ENCODE data around the gene ACP7.
"Not testable (repeated sequence)": the region's sequence is repeated elsewhere in the genome, so short reads cannot be mapped to it uniquely, and the experiment has no call there.

The ACP7 gene

DNA sequence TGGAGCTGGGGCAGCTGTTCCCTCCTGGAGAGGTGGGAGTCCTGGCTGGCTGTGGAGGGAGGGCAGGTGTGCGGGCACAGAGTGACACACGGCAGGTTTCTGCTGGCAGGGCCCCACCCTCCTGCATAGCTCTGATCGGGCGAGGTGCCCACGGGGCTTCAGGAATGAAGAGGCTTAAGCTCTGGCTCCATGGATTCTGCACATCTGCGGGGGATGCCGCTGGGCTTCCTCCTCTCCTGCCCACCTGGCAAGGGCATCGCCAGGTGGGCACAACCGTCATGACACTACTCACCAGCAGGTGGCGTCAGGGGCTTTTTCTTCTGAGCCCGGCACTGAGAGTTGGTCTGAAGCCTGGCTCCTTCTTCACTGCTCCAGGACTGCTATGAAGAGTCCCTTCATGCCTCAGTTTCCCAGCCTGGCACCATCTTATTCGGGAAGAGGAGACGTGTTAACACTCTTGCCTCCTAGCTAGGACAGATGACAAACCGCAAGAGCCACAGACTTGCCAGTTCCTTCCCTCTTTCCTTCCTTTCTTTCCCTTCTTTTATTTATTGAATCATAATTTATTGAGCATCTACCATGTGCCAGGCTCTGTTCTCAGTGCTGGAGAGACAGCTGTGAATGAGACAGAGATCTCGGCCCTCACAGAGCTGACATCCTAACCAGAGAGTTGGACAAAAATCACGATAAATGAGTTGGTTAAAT is 26.2 kb downstream of the ACP7 start:
- peak; percentile 57 for DNase-seq

DNA sequence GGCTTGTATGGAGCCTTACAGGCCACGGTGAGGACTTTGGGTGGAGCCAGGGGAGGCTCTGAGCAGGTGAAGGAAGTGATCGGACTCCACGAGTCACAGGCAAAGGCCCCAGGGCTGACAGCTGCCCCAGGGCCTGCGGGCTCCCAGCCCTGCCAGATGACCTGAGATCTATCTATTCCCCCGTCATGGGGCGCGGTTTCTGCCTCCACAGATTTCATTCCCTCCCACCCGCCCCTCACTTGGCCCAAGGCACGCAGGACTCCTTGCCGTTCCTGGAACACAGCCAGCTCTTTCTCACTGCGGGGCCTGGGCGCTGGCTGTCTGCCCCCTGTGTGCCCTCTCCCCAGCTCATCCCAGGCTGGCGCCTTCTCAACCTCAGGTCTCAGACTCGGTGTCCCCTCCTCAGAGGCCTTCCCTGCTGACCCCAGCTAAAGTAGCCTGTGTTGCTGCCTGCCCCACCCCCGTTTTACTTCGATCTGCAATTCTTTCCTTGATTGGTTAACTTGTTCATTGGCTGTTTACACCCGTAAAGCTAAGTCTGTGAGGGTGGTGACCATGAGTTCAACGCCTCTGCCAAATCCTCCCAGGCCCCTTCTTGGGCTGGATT is 27.5 kb downstream of the ACP7 start:
- DNase-seq: no peak

DNA sequence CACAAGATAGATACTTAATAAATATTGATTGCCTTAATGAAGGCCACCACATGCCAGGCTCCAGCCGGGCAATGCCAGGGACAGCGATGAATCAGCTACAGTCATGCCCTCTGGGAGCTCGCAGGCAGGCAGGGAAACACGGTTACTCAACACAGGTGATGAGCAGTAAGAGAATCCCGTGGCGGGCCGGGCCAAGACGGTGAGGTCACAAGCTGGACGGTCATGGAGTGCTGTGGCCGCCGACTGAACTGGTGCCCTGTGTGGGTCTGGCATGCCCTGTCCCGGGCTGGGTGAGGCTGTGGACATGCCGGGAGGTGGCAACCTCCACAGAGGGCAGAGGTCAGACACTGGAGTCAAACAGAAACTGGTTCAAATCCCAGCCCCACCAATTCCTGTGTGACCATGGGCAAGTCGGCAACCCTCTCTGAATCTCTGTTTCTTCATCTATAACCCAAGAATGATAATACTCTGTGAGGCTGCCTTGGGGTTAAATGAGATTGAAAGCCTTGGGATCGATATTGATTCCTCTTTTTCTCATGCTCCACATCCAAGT is 28.2 kb downstream of the ACP7 start:
- DNase-seq: no peak

DNA sequence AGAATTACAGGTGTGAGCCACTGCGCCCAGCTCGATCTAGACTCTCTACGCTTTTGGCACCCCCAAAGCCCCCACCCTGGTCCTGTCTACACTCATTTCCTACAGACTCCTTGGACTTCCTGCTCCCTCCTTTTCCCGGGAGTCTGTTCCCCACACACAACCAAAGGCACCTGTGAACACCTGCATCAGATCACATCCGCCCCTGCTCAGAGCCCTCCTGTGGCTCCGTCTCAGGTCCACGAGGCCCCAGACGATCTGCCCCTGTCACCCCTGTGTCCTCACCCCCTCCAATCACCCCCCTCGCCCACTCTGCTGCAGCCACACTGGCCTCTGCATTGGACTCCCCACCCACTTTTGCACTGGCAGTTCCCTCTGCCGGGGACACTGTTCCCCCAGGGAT is 29.0 kb downstream of the ACP7 start:
- DNase-seq: no peak

DNA sequence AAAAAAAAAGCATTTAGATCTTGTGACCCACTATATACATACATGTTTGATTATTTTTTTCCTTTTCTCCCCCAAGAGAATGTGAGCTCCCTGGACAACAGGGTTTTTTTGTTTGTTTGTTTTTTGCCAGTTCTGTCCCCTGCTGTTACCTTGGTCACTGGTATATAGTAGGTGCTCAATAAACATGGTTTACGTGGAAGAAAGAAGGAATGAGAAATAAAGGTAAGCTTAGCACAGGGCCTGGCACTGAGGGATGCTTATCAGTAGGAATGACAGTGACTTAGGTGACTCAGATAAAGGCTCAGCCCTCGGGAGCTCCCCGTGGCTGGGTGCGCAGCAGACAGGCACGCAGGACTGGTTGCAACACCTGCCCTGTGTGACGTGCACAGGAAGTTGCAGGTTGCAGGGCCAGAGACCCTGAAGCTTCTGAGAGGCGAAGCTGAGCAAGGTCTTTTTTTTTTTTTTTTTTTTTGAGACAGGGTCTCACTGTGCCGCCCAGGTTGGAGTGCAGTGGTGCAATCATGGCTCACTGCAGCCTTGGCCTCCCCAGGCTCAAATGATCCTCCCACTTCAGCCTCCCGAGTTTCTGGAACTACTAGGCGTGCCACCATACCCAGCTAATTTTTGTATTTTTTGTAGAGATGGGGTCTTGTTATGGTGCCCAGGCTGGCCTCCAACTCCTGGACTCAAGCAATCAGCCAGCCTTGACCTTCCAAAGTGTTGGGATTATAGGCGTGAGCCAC is 31.1 kb downstream of the ACP7 start:
- no peak for DNase-seq

DNA sequence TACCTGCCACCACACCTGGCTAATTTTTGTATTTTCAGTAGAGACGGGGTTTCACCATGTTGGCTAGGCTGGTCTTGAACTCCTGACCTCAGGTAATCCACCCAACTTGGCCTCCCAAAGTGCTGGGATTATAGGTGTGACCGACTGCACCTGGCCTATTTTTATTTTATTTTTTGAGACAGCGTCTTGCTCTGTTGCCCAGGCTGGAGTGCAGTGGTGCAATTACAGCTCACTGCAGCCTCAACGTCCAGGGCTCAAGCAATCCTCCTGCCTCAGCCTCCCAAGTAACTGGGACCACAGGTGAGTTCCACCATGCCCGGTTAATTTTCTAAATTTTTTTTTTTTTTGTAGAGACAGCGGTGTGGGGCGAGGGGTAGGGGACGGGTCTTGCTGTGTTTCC is 32.9 kb downstream of the ACP7 start:
- DNase-seq: not testable (repeated sequence)

DNA sequence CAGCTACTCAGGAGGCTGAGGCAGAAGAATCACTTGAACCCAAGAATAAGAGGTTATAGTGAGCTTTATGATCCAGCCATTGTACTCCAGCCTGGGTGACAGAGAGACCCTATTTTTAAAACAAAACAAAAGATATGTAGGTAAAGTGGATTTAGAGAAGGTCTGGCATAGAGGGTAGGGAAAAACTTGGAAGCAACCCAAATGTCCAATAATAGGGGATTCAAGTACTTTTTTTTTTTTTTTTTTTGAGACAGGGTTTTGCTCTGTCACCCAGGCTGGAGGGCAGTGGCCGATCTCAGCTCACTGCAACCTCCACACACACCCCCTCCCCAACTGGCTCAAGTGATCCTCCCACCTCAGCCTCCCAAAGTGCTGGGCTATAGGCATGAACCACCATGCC is 35.7 kb downstream of the ACP7 start:
- no peak for DNase-seq

DNA sequence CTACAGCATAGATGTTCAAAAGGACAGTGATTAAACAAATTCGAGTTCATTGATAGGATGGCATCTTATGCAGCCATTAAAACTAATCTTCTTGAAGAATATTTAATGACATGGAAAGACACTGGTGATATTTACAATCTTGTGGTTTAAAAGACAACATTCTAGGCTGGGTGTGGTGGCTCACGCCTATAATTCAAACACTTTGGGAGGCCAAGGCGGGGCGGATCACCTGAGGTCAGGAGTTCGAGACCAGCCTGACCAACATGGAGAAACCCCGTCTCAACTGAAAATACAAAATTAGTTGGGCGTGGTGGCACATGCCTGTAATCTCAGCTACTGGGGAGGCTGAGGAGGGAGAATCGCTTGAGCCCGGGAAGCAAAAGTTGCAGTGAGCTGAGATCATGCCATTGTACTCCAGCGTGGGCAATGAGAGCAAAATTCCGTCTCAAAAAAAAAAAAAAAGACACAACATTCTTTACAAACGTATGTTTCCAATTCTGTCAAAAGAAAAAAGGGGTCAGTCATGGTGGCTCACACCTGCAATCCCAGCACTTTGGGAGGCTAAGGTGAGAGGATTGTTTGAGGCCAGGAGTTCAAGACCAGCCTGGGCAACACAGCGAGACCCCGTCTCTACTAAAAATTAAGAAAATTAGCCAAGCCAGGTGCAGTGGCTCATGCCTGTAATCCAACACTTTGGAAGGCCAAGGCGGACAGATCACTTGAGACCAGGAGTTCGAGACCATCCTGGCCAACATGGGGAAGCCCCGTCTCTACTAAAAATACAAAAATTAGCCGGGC is 39.0 kb downstream of the ACP7 start:
- no peak for DNase-seq

DNA sequence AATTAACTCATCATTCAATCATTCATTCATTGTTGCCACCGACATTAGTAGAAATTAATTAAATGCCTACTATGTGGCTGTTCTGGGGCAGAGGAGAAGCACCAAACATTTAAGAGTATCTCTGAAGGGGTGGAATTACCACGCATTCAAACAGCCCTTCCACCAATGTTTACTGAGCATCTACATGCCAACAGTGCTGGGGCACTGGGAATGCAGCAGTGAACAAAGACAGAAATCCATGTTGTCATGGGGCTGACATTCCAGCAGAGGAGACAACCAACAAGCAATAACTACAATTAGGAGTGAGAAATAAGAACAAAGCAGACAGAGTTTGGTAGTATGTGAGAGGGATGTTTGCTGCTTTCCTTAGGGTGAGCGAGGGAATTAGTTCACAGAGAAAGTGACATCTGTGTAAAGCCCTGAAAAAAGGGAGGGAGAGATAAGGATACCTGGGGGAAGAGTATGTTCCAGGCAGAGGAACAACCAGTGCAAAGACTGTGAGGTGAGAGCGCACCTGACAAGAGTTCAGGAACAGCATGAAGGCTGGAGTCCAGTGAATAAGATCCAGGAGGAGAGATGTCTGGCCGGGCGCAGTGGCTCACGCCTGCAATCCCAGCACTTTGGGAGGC is 40.1 kb downstream of the ACP7 start:
- DNase-seq: no peak

DNA sequence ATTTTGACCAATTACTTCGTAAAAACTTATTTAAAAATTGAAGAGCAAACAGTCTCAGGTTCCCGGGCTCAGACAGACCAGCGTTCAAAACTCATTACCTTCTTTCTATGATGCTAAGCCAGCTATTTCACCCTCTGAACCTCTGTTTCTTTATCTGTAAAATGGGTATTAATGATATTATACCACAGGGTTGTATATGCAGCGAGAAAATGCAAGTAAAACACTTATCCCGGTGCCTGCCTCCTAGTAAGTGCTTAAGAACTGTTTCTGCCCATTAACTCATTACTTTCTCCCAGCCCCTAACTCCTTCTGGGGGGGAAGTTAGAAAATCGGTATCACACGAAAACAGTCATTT is 41.0 kb downstream of the ACP7 start:
- DNase-seq: no peak

DNA sequence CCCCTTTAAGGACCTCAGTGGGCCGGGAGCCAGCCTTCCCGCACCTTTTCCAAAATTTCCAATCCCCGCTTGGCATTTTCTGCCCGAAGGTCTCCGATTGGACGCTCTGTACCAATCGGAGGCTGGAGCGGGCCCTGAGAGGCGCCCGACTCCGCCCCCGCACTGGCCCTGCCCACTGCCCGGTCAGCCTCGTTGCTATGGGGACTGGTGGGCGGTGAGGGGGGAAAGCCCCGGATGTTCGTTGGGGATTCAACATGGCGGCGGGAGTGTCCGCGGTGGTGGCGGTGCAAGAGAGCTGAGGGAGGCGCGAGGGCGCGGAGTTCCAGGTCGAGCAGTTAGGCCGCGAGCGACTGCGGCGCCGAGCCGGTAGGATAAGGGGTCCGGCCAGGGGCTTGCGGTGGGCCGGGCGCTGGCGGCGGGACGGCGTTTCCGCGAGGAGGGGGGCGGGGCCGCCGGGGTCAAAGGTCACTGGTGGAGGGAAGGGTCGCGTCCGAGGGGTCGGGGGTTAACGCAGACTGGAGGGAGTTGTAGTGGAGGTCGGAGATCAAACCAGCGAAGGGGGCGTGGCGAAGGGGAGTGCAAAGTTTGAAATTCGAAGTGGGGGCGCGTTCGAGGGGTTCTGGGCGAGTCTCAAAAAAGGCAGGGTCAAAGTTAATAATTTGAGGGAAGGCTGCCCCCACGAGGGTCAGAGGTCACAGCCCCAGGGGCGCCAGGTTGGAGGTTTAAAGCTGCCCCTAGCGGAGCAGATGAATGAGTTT is 41.6 kb downstream of the ACP7 start, which contains the start of gene PAK4:
Gene PAK4, plus strand, starts transcription at position 233 of the 758 bp plus-strand sequence. CDS start 43,768 bp downstream, outside the sequence.
- DNase-seq: peak; percentile 96

DNA sequence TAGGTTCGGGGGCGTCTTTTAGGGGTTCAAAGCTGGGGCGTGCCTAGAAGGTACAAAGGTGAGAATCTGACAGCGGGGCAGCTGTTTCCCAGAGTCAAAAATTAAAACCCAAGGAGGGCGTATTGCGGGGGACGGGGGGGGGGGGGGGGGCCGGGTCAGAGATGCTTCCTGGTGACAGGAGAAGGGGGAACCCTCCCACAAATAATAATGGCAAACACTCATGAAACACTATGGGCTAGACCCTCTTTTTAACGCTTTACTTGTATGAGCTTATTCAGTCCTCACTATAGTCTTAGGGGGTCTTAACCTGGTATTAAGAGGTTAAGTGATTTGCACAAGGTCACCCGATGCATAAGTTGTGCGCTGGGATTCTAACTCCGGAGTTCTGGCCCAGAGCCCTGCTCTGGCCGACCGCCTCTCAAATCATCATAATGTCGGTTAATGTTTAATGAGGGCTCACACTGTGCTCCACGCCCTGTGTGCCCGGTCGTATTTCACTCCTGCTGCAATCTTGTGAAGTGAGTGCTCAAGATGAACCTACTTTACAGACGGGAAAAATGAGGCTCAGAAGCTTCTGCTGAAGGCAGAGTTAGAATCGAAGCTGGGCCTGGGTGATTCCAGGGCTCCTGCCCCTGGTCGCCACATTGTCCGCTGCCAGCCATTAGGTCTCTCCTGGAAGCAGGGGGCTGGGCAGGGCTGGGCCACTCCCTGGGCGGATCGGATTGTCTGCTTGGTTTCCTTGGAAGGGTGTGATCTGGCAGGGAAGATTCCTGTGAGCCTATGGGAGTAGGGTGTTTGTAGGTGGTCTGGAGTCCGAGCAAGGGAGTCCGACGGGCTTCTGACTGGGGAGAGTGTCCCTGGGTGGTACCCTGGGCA is 42.4 kb downstream of the ACP7 start:
- no peak for DNase-seq

DNA sequence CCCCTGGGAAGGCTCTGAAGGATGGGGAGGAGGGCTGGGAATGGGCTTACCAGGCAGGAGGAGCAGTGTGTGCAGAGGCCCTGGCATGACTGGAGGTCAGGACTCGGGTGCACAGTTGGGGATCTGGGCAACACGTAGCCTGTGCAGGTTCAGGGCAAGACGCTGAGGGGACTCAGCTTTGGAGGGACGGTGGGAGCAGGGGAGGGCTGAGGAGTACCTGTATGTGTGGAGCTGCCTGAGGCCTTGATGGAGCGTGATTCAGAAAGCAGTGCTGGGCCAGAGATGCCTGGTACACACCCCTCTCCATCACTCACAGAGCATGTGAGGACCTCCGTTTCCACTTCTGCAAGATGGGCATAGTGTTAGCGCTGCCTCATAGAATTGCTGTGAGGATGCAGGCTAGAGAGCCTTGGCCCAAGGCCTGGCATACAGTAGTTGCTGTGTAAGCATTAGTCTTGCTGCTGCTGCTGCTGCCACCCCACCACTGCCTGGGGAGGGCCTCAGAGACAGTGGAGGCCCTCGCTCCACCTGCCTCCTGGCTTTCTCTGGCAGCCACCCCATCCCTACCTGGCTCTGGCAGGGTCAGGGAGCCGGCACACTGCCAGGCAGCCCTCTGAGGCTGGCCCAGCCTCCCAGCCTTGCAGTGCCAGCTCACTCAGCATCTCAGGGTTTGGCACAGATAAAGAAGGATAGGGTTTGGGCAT is 43.8 kb downstream of the ACP7 start:
- DNase-seq: peak; percentile 65

DNA sequence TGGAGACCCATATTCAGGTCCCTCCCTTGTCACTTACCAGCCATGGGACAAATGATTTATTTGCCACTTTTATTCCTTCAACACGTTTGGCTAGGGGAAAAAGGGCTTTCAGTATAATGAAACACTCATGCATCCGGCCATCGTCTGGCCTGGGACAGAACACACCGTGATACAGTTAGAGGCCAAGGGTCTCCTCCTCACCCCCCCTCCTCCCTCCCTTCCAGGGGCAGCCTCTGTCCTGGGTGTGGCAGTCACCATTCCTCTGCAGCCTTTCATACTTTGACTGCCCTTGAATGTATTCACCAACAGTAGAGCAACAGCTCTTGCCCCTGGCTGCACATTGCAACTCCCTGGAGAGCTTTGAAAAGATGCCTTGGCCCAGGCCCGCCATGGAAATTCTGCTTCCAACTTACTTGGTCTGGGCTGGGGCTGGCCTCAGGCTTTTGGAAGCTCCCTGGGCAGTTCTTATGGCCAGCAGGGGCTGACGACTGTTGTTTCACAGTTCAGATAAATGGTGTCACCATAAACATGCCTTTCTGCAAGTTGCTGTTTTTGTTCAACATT is 44.4 kb downstream of the ACP7 start:
- no peak for DNase-seq

DNA sequence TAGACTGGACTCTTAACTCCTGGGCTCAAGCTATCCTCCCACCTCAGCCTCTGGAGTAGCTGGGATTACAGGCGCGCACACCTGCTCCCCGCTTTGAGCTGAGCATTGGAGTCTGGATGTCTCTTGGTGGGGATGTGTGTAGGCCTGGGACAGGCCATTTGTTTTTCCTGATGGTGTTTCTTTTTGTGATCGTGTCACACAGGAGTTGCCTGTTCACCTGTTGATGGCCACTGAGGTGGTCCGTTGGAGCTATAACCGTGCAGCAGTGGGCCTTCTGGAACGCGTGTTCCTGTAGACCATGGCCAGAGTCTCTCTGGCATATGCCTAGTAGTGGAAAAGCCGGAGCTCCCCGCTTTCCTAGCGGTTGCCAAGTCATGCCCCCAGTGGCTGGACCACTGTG is 44.9 kb downstream of the ACP7 start:
- no peak for DNase-seq

DNA sequence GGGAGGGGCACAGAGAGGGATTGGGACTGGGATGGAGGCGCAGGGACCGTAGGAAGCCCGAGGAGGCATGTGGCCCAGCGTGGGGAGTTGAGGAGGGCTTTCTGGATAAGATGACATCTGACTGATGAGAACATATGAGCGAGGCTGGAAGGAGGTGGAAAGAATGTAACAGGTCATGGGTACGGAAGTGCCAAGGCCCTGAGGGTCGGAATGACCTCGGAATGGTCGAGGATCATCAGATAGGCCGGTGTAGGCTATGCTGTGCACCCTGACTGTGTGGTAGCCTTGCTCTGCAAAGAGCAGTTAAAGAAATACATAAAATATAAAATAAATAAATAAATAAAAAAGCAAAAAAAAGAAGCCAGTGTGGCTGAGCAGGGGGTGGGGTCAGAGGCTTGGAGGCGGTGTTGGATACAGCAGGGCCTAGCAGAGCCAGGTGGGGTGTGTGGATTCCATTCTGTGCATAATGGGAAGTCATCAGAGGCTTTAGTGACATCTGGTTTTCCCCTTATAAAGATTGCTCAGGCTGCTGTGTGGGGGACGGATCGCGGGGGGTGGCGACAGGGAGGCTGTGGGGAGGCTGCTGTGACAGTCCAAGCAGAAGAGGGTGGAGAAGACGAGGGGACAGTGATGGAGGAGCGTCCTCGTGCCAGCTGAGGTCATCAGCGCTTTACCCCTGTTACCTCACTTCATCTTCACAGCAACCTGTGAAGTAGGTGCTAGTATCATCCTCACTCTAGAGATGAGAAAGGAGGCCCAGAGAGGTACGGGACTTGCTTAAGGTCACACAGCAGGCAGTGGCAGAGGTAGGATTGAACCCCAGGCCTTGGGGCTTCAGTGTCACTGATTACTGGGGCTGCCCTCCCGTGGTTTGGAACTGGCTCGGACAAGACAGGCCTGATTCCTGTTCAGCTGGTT is 46.4 kb downstream of the ACP7 start:
- DNase-seq: no peak

DNA sequence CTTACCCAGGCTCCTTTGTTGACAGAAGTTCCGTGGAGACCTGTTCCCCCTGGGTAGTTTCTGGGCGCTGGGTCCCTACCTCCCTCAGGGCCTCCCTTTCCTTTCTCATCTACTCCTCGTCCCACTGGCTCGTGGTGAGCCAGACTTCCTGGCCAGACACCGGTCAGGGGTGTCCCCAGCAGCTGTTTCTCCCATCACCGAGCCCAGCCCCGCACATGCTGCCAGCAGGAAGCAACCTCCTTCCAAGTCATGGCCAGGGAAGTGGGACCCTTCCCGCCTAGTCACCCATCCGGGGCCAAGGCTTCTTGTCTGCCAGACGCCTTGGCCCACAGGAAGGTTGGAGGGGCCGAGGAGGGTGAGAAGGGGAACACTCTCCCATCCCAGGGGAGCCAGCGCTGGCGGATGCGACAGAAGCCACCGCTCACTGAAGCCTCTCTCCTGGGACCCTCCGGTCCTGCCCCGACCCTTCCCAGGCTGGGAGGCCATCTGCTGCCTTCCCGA is 47.1 kb downstream of the ACP7 start:
- DNase-seq: no peak

DNA sequence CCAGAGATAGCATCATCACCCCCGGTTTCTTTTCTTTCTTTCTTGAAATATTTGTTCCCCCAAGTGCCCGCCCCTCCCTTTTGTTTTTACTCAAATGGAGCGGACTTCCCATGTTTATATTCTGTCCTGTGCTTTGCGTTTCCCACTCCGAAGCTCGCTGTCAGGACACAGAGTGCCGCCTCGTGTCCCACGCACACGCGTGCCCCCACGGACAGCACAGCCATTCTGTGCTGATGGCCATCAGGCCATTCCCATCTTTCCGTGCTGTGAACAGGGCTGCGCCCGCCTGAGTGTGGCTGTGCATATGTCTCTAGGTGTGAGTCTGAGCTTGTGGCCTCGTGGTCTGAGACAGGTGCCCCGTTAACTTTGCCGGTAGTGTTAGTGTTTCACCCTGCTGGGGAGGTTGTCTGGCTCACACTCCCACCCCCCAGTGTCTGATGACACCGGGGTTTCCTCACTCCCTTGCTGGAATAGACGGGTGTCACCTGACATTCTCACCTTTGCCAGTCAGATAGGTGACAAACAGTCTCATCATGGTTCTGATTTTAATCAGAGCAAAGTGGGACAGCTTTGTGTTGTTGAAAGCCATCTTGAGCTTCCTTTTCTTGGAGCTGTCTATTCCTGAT is 48.3 kb downstream of the ACP7 start:
- DNase-seq: no peak

All from NCI-H1105 (cell line).